T-helper 2 cell treated with Interferon-gamma antibody and Interleukin-4, amounts not matched to agents 5 μg/mL and 100 μg/mL, for 36 hours (primary cell): ENCODE data around the gene PPARA.

Experiments
- DNase-seq: peaks from one replicate; pipeline ENCODE4 v3.0.0; 2021; ENCODE audit warnings: low spot score
- H3K27ac Mint-ChIP-seq: one replicate; pipeline ENCODE4 v1.8.0; 2021; ENCODE audit warnings: mild to moderate bottlenecking, mixed read lengths
- H3K27me3 Mint-ChIP-seq: one replicate; pipeline ENCODE4 v1.8.0; 2021; ENCODE audit warnings: low read depth, mixed read lengths
- H3K36me3 Mint-ChIP-seq: one replicate; pipeline ENCODE4 v1.8.0; 2021; ENCODE audit warnings: low read depth, mixed read lengths
- H3K4me1 Mint-ChIP-seq: one replicate; pipeline ENCODE4 v1.8.0; 2021; ENCODE audit warnings: low read depth, mixed read lengths
- H3K4me3 Mint-ChIP-seq: one replicate; pipeline ENCODE4 v1.8.0; 2022; ENCODE audit warnings: mild to moderate bottlenecking, moderate library complexity, mixed read lengths
- H3K9me3 Mint-ChIP-seq: one replicate; pipeline ENCODE4 v1.8.0; 2021; ENCODE audit warnings: mixed read lengths

Gene PPARA

DNA sequence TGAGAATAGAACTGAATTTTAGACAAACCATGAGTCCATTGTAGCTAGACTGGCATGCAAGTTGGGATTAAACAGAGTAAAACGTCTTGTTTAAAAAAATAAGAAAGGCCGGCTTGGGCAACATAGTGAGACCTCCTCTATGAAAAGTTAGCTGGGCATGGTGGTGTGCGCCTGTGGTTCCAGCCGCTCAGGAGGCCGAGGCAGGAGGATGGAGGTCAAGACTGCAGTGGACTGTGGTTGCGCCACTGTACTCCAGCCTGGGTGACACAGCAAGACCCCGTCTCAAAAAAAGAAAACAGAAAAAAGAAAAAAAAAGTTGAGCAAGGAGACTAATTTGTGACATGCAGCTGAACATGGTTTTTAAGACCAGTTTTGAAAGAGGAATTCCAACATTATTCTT is 76.3 kb downstream of the PPARA start:
- H3K4me1 Mint-ChIP-seq, result no peaks in the 10 kb centered on the region
- DNase-seq, result no peak
- no peaks in the 10 kb centered on the region for H3K27me3 Mint-ChIP-seq
- no peaks in the 10 kb centered on the region for H3K9me3 Mint-ChIP-seq
- H3K27ac Mint-ChIP-seq, result no peak overlapping the region
- H3K36me3 Mint-ChIP-seq, result no peaks in the 10 kb centered on the region
- no peak overlapping the region for H3K4me3 Mint-ChIP-seq

DNA sequence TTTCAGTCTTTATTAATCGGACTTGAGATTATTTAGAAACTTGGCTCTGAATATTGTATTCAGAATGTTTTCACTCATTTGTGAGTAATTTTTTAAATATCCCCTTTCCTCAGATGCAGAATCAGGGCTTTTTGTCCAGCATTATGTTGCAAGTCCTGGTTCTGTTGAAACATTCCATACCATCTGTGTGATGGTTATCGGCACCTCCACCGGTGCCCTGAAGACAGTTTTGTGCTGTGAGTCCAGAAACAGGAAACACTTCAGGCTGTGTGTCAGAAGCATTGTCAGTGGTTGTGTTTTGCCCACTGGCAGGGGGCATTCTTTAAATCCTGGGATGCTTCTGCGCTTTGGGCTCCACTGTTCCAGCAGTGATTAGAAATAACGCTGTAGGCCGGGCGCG is 79.4 kb downstream of the PPARA start:
- Mint-ChIP-seq H3K27ac (no peak overlapping the region), H3K9me3 (no peaks in the 10 kb centered on the region), H3K36me3 (no peaks in the 10 kb centered on the region), H3K4me1 (no peaks in the 10 kb centered on the region), H3K27me3 (no peaks in the 10 kb centered on the region), H3K4me3 (no peak overlapping the region)
- no peak for DNase-seq

DNA sequence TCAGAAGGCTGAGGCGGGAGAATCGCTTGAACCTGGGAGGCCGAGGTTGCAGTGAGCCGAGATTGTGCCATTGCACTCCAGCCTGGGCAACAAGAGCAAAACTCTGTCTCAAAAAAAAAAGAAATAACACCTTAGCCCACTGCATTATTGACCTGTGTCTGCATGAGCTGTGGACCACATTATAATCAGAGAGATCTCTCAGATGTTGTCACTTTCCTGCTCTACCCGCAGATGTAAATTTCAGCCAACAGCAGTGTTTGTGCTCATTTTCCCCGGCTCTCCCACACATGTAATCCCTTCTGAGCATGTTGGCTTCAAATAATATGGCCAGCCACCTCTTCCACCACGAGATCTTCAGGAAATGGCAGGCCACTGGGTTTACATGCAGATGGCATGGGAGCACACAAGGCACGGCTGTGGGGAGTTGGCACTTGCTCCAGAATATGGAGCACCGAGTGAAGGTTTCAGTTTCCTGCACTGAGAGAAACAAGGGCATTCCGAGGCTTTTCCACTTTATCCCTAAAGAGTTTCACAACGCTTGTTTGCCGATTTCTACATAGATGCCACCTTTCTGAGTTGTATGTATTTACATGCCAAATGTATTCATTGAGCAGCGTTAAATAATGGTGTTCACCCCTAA is 80.1 kb downstream of the PPARA start:
- DNase-seq, result no peak
- Mint-ChIP-seq H3K27ac (no peak overlapping the region), H3K4me1 (no peaks in the 10 kb centered on the region)

DNA sequence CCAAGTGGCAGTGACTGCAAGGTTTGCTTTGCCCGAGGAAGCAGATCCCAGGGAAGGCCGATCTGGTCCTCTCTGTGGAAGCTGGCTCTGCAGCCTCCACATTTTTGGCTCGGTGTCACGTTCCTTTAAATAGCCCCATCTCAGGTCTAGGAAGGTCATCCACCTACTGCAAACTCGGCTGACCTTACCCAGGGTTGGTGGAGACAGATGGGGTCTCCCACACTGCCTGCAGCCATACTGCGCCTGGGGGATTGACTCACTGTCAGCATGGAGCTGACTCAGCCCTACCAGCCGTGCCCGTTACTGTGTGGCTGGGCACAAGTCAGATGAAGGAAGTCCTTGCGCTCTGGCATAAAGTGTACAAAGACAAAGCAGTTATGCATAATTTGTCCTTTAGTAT is 82.9 kb downstream of the PPARA start:
- Mint-ChIP-seq H3K4me1 (no peaks in the 10 kb centered on the region), H3K4me3 (no peak overlapping the region), H3K27ac (no peak overlapping the region), H3K27me3 (no peaks in the 10 kb centered on the region), H3K9me3 (no peaks in the 10 kb centered on the region), H3K36me3 (peaks cover 5% of the 10 kb centered on the region)
- DNase-seq, result no peak

More for the DNA sequence above, 80.1 kb downstream of the PPARA start:
- Mint-ChIP-seq H3K9me3 (no peaks in the 10 kb centered on the region), H3K36me3 (no peaks in the 10 kb centered on the region), H3K4me3 (no peak overlapping the region), H3K27me3 (no peaks in the 10 kb centered on the region)

DNA sequence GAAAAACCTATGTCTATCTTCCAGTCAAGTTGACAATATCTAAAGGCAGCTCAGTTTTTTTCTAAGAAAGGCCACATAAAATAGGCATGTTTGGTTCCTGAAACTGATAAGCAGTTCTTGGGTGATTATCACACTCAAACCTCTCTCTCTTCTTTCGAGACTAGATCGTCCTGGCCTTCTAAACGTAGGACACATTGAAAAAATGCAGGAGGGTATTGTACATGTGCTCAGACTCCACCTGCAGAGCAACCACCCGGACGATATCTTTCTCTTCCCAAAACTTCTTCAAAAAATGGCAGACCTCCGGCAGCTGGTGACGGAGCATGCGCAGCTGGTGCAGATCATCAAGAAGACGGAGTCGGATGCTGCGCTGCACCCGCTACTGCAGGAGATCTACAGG is 84.6 kb downstream of the PPARA start:
- Mint-ChIP-seq H3K4me1 (peaks cover 7% of the 10 kb centered on the region), H3K27me3 (no peaks in the 10 kb centered on the region), H3K9me3 (no peaks in the 10 kb centered on the region), H3K36me3 (peaks cover 5% of the 10 kb centered on the region), H3K4me3 (no peak overlapping the region), H3K27ac (no peak overlapping the region)
- no peak for DNase-seq

DNA sequence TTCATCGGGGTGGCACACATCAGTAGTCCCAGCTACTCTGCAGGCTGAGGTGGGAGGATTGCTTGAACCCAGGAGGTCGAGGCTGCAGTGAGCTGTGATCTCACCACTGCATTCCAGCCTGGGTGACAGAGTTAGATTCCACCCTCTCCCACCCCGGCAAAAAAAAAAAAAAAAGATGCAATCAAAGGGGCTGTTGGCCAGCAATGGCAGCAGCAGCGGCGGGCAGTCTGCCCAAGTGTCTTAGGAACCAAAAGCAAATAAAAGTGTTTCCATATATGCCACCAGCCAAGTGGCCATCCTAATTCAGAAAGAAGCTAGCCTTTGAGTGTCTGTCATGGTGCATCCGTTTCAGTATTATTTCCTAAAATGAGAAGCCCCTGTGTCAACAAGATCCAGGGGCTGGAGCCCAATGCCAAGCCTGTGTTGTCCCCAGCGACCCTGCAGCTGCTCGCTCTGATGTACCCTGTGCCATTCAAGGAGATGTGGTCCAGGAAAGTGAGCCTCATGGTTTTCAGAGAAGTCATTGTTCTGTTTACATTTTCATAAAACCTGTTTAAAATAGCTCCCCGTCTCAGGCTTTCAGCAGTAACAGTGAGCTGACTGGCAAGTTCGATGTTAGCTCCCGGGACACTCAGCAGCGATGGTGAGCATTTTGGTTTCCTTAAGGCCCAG is 87.3 kb downstream of the PPARA start:
- H3K4me3 Mint-ChIP-seq, result no peak overlapping the region
- H3K4me1 Mint-ChIP-seq, result peaks cover 14% of the 10 kb centered on the region
- DNase-seq, result no peak
- H3K9me3 Mint-ChIP-seq, result no peaks in the 10 kb centered on the region
- no peak overlapping the region for H3K27ac Mint-ChIP-seq
- peaks cover 5% of the 10 kb centered on the region for H3K36me3 Mint-ChIP-seq
- H3K27me3 Mint-ChIP-seq, result no peaks in the 10 kb centered on the region

DNA sequence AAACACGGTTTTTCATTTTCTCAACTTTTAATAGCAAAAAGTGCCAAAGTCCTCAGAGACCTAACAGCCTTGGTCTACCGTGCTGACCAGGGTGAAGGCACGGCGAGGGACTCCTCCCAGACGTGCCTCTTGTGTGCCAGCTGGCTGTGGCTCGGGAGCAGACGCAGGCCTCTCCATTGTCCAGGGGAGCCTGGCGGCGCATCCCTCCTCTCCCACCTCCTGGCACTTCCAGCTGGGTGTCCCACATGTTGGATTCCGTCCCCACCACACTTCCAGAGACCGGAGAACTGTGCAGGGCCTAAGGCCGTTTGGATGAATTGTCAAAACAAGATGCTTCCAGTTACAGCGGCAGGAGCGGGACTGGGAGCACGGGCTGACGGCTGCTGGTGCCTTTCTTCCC is 88.2 kb downstream of the PPARA start:
- Mint-ChIP-seq H3K9me3 (no peaks in the 10 kb centered on the region), H3K4me1 (peaks cover 14% of the 10 kb centered on the region), H3K27ac (no peak overlapping the region), H3K36me3 (peaks cover 5% of the 10 kb centered on the region), H3K4me3 (no peak overlapping the region), H3K27me3 (no peaks in the 10 kb centered on the region)
- no peak for DNase-seq

DNA sequence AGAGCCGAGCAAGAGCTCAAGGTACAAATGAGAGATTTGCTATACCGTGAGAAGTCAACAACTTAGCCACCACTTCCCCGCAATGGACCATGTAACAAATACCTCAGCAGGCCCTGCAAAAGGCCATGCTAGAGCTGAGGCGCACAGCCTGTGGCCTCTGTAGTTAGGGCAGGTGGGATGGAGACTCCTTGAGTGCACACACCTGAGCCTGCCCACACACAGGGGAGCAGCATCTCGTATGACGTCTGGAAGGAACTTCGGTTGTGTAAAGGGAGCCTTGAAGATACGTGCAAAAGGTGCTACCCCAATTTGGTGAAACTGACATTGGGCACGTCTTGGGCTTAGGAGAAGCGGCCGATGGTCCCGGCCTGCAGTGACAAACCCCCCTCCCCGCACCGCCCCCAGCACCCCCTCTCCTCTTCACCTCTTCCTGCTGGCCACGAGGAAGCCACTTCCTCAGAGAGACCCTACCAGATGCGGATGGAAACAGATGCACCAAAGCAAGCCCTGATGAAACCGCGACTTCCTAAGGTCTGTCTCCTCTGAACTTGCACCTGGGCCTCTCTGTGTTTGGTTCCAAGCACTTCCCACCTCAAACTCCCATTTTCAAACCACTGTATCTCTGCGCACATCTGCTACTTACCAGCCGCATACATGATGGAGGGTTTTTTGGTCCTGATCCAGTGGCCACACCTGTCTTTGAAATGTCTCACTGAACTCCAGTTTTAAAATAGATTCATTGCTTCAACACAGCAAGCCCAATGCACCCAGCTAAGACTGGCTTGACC is 89.1 kb downstream of the PPARA start:
- DNase-seq, result no peak
- Mint-ChIP-seq H3K27me3 (no peaks in the 10 kb centered on the region), H3K36me3 (peaks cover 5% of the 10 kb centered on the region), H3K9me3 (no peaks in the 10 kb centered on the region), H3K4me1 (peaks cover 14% of the 10 kb centered on the region), H3K27ac (peak overlapping the region; percentile 42), H3K4me3 (peak overlapping the region; percentile 14)

DNA sequence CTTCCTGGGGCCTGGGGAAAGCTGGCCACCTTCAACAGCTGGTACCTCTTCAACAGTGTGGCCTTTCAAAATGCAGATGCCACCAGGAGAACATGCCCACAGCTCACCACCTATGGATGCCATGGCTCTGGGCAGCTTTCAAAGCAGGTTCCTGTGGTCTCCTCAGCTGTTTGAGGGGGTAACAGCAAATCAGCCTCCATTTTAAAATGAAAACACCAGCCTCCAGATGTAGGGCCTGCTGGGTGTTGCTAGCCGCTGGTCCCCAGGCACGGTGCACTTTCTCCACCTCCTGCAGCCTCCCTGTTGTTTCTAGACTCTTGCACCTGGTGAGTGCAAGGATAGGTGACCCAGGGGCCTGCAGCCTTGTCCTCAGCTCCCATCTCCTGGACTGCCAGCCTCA is 89.7 kb downstream of the PPARA start:
- no peak for DNase-seq
- peaks cover 5% of the 10 kb centered on the region for H3K36me3 Mint-ChIP-seq
- H3K4me3 Mint-ChIP-seq, result peak overlapping the region; percentile 14
- no peaks in the 10 kb centered on the region for H3K9me3 Mint-ChIP-seq
- peaks cover 14% of the 10 kb centered on the region for H3K4me1 Mint-ChIP-seq
- H3K27me3 Mint-ChIP-seq, result no peaks in the 10 kb centered on the region
- no peak overlapping the region for H3K27ac Mint-ChIP-seq

DNA sequence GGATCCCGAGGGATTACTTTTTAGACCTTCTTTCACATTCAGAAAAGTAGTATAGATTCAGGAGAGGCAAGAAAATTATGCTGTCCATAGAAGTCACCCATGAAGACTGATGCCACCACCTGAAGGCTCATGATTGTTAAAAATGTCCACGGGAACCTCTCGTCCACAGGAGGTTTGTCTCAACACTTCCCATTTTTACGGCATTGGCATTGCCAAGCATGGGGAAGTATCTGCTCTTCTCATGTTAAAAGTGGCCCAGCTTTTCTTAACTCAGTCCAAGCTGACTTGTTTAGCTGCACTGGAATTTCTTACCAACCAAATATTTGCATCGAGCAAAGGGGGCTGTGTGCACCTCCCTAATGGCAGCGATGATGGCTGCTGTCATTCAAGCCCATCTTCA is 90.2 kb downstream of the PPARA start:
- Mint-ChIP-seq H3K9me3 (no peaks in the 10 kb centered on the region), H3K27me3 (no peaks in the 10 kb centered on the region), H3K27ac (no peak overlapping the region), H3K4me3 (peak overlapping the region; percentile 14), H3K4me1 (peaks cover 14% of the 10 kb centered on the region), H3K36me3 (peaks cover 5% of the 10 kb centered on the region)
- DNase-seq, result no peak

DNA sequence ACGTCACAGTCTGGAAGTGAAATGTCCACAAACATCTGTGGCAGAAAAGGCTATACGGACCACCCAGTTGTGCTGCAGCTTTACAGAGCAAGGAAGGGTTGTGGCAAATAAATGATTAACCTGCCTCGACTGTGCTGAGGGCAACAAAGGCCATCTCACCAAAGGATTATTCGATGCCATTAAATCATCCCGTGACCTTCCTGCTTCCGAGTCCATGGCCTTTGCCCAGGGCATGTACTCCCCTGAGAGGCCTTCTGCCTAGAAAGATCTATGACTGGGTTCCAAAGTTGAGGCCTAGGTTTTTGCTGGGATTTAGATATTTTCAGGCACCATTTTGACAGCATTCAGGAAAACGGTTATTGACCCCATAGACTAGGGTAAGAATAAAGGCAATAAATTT is 90.6 kb downstream of the PPARA start:
- no peak overlapping the region for H3K27ac Mint-ChIP-seq
- DNase-seq, result no peak
- H3K4me3 Mint-ChIP-seq, result no peak overlapping the region
- no peaks in the 10 kb centered on the region for H3K27me3 Mint-ChIP-seq
- H3K9me3 Mint-ChIP-seq, result no peaks in the 10 kb centered on the region
- peaks cover 5% of the 10 kb centered on the region for H3K36me3 Mint-ChIP-seq
- H3K4me1 Mint-ChIP-seq, result peaks cover 14% of the 10 kb centered on the region

DNA sequence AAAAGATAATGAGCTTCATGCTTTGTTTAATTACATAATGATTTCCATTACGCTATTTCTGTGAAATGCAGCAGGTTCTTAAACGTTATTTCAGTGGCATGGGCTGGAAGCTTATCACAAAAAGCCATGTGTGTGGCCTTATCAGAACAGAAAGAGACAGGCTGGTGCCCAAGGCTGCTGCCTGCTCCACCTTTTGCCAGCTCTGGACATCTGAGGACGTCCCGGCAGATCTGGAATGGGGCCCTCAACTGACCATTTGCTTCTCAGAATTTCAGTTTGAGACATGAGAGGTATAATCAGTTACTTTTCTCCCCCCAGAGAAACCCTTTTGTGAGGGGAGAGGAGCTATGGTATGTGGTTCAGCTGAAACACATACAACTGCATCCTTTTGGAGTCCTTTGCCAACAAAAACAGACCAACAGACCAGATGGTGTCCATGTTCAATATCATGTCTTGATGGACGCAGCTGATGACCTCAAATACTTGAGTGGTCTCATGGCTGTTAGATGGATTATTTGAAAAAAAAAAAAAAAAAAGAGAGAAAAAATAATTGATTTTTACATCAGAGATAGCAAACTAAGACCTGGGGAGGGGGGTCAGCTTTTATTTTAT is 91.2 kb downstream of the PPARA start:
- Mint-ChIP-seq H3K4me3 (no peak overlapping the region), H3K36me3 (peaks cover 7% of the 10 kb centered on the region), H3K4me1 (peaks cover 14% of the 10 kb centered on the region), H3K27me3 (no peaks in the 10 kb centered on the region), H3K9me3 (no peaks in the 10 kb centered on the region), H3K27ac (no peak overlapping the region)
- DNase-seq, result no peak

DNA sequence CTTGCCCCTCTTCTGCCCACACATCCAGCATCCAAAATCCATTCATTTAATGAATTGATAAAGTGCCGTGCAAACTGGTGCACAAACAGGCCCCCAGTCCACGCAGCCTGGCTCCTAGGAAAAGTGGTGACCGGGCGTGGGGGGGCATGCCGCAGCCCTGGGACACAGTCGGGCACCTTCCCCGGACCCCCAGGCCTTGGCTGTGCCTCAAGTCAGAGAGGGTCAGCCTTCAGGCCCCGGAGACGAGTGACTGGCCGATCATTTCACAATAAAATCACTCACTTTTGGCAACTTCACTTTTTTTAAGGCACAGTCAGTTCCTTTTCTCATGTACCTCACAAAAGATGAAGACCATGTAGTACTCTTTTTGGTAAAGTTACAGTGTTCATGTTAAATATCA is 91.8 kb downstream of the PPARA start:
- no peak overlapping the region for H3K27ac Mint-ChIP-seq
- no peak for DNase-seq
- no peaks in the 10 kb centered on the region for H3K9me3 Mint-ChIP-seq
- no peak overlapping the region for H3K4me3 Mint-ChIP-seq
- peaks cover 14% of the 10 kb centered on the region for H3K4me1 Mint-ChIP-seq
- H3K27me3 Mint-ChIP-seq, result no peaks in the 10 kb centered on the region
- H3K36me3 Mint-ChIP-seq, result peaks cover 7% of the 10 kb centered on the region

DNA sequence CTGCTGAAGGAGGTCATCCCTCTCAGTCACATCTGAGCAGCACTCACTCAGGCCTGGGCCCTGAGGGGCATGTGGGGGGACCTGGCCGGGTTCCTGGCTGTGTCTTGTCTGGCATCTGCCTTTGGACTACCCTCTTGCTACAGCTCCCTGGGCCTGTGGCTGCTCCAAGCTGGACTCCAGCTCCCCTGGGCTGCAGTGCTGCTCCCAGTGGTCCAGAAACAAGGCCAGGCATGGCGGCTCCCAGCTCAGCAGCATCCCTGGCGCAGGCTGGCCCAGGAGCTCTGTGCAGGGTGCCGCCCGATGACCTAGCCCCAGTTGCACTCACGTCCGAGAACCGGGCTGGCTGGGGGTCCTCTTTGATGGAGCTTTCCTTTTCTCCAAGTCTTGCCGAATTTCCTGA is 94.4 kb downstream of the PPARA start:
- peaks cover 2% of the 10 kb centered on the region for H3K36me3 Mint-ChIP-seq
- H3K27me3 Mint-ChIP-seq, result no peaks in the 10 kb centered on the region
- no peak for DNase-seq
- H3K9me3 Mint-ChIP-seq, result no peaks in the 10 kb centered on the region
- peaks cover 14% of the 10 kb centered on the region for H3K4me1 Mint-ChIP-seq
- H3K27ac Mint-ChIP-seq, result no peak overlapping the region
- no peak overlapping the region for H3K4me3 Mint-ChIP-seq
